Lung microvascular endothelial cell (primary cell): ENCODE measurements around the gene RGL3. TPM values are rescaled to one million over a fixed set of nuclear protein-coding genes. Genes with fewer than 3 reads are reported as not detected.
"Not testable (repeated sequence)": the region's sequence is repeated elsewhere in the genome, so short reads cannot be mapped to it uniquely, and the experiment has no call there.

Experiments
- DNase-seq, 2 donors: peaks; one replicate each; pipeline versions ENCODE4 v3.0.0 to v3.0.0-alpha.2; 2010; ENCODE audit warnings: low read depth in 2 of 2
- total RNA-seq: library from RNA; depleted of rRNA; stranded (reverse); fragments of >200 nt; gene quantifications from 2 replicates; pipeline ENCODE4 v1.2.1, GENCODE V29; 2014

Gene RGL3, protein sequence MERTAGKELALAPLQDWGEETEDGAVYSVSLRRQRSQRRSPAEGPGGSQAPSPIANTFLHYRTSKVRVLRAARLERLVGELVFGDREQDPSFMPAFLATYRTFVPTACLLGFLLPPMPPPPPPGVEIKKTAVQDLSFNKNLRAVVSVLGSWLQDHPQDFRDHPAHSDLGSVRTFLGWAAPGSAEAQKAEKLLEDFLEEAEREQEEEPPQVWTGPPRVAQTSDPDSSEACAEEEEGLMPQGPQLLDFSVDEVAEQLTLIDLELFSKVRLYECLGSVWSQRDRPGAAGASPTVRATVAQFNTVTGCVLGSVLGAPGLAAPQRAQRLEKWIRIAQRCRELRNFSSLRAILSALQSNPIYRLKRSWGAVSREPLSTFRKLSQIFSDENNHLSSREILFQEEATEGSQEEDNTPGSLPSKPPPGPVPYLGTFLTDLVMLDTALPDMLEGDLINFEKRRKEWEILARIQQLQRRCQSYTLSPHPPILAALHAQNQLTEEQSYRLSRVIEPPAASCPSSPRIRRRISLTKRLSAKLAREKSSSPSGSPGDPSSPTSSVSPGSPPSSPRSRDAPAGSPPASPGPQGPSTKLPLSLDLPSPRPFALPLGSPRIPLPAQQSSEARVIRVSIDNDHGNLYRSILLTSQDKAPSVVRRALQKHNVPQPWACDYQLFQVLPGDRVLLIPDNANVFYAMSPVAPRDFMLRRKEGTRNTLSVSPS
- 0.22 and 1.8 TPM in 2 replicates for total RNA-seq

DNA sequence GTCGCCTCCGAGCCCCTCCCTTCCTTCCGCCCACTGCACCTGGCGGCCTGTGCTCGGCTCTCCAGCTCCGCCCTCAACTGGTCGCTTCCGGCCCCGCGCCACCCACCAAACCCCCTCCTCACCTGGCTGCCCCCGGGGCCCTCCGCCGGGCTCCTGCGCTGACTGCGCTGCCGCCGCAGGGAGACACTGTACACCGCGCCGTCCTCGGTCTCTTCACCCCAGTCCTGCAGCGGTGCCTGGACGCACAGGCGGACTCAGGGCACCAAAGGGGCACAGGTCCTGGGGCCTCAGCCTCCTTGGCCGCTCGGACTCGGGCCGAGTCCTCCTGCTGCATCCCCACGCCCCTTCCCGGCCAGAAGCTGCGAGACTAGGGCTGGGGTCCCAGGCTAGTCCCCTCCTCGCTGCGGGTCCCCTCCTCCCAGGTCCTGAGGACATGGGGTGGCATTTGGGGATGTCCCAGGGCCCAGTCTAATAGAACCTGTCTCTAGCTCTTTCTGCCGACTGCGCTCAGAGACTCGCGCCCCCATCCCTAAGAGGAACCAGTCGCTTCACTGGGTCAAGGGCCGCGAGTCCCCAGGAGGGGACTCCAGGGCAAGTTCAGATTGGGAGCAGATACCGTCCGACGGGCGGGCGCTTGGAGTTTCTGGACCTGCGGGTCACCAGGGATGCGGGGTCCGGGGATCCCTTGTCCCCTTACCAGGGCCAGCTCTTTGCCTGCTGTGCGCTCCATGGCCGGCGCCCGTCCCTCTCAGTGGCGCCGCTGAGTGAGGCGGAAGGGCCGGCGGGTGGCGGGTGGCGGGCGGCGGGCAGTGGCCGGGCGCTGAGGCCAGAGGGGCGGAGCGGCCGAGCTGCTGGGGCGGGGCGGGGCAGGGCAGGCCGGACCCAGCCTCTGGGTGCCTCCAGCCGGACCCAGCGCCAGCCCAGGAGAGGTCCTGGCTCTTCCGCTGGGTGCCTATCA is at the start of gene RGL3:
TSS of gene RGL3 (minus strand) at position 766 of the 958 bp plus-strand sequence. CDS start at position 730, 36 bp downstream.
- DNase-seq, result peak in 1 of 2 donors; percentile 31

DNA sequence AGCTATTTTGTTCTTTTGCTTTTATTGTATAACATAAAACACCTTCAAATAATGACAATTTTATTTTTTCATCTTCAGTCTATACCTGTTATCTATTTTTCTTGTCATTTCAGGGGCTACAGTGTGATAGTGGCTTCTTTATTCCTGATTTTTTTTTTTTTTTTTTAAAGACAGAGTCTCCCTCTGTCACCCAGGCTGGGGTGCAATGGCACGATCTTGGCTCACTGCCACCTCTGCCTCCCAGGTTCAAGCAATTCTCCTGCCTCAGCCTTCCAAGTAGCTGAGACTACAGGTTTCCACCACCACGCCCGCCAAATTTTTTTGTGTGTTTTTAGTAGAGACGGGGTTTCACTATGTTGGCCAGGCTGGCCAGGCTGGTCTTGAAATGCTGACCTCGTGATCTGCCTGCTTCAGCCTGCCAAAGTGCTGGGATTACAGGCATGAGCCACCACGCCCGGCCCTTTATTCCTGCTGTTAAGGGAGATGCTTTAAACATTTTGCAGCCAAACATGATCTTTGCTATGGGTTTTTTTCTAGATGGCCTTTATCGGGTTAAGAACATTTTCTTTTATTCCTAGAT is 49.2 kb upstream of the RGL3 start:
- not testable (repeated sequence) for DNase-seq

DNA sequence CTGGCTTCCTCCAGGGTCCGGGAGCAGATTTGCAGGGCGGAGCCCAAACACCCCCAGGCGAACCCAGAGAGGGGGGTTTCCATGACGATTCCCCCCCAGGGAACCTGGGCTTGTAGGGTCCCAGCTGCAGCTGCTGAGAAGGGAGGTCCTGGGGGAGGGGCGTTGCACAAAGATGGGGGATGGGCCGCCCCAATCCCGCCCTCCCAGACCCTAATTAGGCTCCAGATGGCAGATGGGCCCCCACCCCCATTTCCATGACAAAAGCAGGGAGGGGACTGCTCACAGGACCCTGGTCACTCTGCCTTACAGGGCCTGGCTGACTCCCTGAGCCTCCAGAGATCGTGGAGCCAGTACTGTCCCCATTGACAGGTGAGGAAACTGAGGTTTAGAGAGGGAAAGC is 46.5 kb upstream of the RGL3 start:
- DNase-seq, result no peak

DNA sequence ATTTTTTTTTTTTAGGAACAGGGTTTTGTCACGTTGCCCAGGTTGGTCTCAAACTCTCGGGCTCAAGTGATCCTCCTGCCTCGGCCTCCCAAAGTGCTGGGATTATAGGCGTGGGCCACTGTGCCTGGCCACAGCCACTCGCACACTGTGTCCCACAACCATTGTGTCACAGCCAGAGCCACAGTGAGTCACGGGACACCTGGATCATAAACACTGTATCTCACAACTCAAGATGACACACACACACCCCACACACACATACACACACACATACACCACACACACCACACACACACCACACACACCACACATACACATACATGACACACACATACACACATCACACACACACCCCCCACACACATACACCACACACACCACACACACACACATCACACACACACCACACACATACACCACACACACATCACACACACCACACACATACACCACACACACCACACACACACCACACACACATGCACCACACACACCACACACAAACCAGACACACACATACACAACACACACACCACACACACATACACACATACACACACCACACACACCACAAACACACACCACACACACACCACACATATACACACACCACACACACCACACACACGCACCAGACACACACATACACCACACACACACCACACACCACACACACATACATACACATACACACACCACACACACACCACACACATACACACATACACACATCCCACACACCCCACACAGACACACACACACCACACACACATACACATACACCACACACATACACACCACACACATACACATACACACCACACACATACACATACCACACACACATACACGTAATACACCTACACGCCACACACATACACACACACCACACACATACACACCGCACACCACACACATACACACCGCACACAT is 45.5 kb upstream of the RGL3 start:
- no peak for DNase-seq

DNA sequence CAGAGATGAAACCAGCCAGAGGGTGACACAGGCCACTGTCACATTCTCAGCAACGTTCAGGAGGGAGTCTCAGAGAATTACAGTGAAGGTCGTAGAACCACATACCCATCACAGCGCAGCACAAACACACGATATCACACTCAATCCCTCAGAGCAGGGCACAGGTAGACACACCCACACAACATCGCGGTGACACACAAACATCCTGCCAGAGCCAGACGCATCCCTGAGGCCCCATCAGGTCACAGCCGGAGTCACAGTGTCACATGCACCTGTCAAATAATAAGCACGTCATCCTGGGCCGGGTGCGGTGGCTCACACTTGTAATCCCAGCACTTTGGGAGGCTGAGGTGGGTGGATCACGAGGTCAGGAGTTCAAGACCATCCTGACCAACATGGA is 44.3 kb upstream of the RGL3 start:
- no peak for DNase-seq

DNA sequence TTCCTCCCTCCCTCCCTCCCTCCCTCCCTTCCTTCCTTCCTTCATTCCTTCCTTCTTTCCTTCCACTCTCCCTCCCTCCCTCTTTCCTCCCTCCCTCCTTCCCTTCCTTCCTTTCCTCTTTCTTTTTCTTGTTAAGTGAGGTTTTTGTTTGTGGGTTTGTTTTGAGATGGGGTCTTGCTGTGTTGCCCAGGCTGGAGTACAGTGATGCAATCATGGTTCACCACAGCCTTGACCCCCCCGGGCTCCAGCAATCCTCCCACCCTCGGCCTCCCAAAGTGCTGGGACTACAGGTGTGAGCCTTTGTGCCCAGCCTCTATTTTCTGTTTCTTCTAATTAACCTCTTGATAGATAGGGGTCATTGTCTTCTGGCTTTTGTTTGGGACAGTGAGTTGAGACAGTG is 42.3 kb upstream of the RGL3 start:
- no peak for DNase-seq

DNA sequence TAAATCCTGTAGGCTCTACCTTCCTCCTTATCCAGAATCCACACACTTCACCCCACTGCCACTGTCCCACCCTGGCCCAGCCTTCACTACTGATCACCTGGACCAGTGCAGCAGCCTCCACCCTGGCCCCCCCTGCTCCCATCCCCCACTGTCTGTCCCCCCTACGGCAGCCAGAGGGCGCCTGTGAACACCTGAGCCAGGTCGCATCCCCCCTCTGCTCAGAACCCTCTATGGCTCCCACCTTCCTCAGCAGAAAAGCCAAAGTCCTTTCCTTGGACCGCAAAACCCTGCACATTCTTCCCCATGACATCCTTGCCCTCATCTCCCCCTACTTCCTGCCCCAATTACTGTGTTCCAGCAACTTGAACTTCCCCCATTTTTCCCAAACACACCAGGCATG is 41.1 kb upstream of the RGL3 start:
- DNase-seq, result peak in 1 of 2 donors; percentile 21

DNA sequence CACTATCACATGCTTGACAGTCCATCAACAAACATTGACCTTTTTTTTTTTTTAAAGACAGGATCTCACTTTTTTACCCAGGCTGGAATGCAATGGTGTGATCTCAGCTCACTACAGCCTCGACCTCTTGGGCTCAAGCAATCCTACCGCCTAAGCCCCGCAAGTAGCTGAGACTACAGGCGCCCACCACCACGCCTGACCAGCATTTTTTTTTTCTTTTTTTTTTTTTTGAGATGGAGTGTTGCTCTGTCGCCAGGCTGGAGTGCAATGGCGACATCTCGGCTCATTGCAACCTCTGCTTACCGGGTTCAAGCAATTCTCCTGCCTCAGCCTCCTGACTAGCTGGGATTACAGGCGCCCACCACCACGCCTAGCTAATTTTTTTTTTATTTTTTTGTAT is 39.8 kb upstream of the RGL3 start:
- not testable (repeated sequence) for DNase-seq

DNA sequence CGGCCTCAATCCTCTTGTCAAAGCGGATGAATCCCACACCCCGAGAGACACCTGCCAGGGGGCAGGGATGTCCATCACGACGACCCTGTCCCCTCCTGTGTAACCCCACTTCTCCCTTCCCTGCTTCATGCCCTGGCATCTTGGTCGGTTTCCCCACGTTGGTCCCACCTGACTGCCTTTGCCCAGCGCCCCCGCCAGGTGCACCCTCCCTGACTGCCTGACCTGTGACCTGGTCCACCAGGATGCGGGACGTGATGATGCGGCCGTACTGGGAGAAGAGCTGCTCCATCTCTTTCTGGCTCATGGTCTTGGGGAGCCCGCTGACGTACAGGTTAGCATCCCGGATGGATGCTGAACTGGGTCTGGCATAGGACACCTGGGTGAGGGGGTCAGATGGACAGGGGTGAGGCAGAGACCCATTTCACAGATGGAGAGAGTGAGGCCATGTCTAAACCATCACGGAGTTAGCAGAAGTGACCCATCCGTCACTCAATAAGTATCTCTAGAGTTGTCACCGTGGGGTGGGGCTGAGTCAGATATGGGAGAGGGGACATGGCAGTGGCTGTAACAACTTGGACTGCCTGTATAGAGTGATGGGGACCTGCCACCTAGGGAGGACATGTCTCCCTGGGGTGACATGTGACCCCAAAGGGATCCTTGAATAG is 39.3 kb upstream of the RGL3 start:
- no peak for DNase-seq

DNA sequence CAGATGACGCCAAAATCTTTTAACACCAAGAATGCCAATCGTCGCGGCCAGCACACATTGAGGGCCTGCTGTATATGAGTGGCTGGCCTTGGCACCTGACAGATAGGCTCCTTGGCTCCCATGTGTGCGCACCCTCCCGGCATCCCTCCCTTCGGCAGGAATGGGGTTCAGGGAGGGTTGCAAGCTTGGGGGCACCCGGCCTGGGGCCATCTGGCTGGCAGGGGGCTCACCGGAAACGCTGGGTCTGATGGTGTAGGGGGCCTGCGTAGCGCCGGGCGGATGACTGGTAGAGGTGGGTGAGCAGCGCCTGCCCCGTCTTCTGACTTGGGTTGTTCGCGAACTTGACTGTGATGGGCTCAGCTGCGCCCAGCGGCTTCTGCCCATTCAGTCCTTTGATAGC is 38.7 kb upstream of the RGL3 start:
- DNase-seq, result no peak

DNA sequence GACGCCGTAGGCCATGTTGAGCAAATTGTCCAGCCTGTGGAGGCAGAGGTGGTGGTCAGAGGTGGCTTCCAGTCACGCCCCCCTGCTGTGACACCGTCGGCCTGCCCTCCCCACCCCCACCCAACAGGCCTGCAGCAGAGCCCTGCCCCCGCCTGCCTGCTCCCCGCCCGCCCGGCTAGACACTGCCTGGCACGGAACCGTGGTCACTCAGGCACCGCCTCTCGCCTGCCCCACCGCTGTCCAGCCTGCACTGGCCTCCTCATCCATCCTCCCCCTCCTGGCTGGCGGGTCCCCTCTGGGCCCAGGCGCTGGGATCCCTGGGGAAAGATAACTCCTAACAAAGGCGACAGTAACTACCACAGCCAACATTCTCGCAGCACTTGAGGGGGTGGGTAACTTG is 38.0 kb upstream of the RGL3 start:
- DNase-seq, result no peak

DNA sequence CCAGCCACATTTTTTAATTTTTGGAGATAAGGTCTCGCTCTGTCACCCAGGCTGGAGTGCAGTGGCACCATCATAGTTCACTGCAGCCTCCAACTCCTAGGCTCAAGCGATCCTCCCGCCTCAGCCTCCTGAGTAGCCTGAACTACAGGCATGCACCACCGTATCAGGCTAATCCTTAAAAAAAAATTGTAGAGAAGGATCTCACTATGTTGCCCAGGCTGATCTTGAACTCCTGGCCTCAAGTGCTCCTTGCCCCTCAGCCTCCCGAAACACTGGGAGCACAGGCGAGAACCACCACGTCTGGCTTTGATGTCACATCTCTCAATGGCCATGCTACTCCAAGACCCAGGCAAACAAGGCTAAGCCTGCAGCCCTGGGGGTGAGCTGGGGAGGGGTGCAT is 37.5 kb upstream of the RGL3 start:
- no peak for DNase-seq

DNA sequence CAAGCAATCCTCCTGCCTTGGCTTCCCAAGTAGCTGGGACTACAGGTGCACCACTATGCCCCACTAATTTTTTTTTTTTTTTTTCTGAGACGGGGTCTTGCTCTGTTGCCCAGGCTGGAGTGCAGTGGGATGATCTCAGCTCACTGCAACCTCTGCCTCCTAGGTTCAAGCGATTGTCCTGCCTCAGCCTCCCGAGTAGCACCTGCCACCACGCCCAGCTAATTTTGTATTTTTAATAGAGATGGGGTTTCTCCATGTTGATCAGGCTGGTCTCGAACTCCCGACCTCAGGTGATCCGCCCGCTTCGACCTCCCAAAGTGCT is 36.1 kb upstream of the RGL3 start:
- not testable (repeated sequence) for DNase-seq

DNA sequence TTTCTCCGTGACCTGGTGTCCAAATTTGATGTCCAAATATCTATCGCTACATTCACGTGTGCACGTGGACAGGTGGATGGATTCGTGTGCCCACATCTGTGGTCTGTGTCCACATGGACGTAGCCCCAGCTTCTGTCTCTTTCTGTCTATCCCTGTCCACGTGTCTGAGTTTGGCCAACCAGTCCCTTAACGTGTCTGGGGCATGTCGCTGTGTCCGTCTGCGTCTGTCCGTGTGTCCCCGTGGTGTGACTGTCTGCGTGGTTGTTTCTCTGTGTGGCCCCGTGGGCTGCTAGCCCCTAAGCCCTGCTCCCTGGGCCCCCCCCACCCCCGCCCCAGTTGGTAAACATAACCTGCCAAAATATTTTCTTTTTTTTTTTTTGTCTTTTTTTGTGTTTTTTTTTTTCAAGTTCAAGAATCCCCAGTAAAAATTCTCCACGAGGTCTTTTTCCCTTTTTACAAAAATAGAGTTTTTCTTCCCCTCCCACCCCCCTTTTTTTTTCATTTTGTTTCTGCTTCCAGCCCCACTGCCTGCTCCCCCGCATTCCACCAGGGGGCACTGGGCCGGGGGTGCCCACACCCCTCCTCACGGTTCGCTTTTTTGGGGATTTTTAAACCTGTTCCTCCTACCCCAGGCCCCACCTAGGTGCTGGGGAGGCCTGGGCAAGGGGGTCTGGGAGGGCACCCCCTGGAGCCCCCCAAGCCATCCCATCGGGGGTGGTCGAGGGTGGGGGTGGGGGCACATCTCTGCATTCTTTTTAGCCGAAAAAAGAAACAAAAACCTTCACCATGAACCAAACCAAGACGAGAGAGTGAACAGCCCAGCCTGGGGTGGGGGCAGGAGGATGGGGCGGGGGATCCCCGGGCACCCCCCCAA is 34.6 kb upstream of the RGL3 start:
- DNase-seq, result no peak

DNA sequence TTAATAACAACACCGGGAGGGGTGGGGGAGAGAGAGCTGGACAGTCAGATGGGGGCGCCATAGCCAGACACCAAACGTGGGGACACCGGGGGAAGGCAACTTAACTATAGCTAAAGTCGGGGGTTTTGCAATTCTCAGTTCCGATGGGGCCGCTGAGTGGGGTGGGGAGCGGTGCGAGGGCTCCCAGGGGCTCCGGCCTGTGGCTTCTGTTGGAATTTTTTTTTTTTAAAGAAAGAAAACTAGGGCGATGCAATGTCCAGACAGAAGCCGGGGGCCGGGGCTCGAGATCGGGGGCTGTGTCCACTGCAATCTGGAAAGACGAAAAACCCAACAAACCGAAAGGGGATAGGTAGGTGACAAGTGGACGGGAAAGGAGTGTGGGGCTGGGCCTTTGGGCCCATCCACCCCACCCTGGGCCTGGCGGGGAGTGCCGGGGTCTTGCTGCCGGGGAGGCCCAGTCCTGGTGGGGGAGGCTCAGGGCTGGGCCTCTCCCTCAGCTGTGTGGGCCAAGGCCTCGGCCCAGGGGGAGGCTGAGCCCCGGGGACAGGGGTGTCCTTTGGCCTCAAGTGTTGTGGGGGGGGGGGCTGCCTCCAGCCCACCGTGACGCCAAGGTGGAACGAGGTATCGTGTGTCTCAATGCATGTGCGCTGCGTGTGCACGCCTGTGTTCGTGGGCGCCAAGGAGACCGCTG is 33.7 kb upstream of the RGL3 start:
- no peak for DNase-seq

DNA sequence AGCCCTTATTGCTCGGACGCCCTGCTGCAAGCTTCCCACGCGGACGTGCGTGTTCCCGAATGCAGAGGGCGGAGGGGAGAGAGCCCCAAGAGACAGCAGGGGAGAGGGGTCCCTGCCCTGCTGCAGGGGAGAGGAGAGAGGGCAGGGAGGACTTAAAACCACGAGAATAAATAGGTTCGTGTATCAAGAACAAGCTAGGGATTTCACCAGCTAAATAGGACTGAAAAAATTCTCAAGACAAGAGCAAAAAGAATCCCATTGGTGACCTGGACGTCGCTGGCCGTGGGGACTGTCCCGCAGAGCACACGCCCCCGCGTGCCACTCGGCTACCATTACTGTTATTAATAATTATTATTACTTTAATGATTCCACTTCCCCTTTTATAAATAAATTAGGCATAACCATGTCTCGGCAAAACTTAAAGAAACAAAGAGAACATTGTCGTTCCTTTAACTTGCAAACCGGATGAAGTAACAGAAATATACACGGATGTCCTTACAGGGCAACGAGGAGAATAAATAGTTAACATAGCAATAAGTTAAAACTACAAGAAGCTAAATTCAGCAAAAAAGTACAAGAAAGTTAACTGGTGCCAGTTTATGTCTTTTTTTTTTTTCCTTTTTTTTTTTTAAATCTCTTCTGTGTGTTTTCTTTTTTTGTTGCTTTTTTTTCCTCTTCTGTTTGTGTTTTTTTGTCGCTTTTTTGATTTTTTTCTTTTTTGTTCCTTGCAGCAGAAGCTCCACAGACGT is 32.9 kb upstream of the RGL3 start:
- DNase-seq, result no peak

DNA sequence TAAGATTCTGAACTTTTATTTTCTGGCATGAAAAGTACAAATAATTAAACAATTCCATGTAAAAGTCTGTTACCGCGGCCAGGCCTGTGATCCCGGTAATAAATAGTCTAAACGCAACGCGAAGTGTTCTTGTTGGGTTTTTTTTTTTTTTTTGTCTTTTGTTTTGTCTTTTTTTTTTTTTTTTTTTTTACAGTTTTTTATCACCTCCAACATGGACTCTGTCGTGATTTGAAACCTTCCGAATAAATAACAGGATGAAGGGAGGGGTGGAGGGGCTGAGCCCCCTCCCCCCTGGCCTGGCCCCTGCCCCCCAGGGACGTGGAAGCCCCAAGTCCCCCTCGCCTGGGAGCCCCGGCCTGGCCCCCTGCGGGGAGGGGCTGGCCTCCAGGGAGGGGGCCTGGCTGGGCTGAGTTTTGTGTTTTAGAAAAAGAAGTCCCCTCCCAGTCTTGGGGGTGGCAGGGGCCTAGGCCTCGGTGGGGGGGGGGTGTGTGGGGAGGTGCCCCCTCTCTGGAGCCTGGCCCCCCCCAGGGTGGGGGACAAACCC is 32.3 kb upstream of the RGL3 start:
- DNase-seq, result no peak
